Cardiac fibroblast (primary cell): ENCODE measurements around the gene CHST15.

Experiments
- DNase-seq, 2 donors: peaks; one replicate each; pipeline versions ENCODE4 v3.0.0 to v3.0.0-alpha.2; 2010; ENCODE audit warnings: low read depth in 2 of 2
- H3K4me3 ChIP-seq, 2 donors: replicated peaks in 1 of 2; 1 replicate in 1 of 2; 2 replicates in 1 of 2; pipeline ENCODE4 v1.5.1; 2011; ENCODE audit warnings: low read depth in 2 of 2, low read length in 2 of 2, mild to moderate bottlenecking in 2 of 2, moderate library complexity in 1 of 2
- CTCF ChIP-seq: IDR thresholded peaks from one replicate; pipeline ENCODE4 v1.5.1; 2011; ENCODE audit warnings: low read depth, mild to moderate bottlenecking, low read length, inconsistent platforms

Gene CHST15

DNA sequence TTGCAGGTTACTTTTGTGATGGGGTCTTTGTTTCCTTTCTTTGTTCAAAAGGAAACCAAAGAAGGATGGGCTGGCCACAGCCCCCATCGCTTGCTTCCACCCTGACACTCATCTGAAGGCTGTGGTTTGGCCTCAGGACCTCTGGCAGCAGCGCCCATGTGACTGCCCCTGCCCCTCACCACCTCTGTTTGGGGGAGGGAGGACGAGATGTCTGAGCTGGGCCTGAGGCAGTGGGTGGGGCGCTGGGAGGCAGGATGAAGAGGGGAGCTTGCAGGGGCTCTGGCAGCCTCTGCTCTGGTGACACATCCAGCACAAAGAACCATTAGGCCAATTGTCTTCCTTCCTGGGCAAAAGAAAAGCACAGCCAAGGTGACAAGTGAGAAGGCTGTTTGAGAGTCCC is 15.9 kb upstream of the CHST15 start:
- no peak overlapping the region for H3K4me3 ChIP-seq
- TF ChIP-seq CTCF = no peak
- DNase-seq = no peak

- TF ChIP-seq CTCF = no peak
Measured at GRCh38 chr10:124107072-124107471, 13.7 kb upstream of the CHST15 start.

DNA sequence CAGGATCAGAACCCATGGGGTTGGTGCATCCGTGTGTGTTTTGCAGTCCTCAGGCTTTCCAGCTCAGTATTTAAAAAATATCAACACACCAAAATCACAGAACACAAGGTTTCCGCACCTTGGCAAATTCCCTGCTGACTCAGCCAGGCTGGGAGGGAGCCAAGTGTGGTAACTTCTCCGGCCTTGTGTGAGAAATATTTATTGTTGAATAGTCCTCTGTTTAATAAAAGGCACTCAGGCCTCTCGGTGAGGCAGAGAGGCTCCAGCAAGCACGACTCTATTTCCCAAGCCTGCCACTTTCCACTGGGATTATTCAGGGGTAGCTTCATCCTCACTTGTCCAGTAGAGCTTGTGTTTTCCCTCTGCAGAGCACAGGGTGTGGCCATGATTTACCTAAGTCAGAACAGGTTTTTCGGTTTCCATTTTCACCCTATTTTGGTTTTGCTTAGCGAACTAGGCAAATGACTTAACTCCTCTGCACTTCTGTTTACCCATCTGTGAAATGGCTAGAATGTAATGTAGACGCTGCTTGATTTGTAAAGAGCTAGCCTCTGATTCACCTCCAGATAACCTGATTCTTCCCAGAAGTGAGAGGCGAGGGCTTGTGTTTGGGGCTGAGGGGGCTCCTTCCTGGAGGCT is 13.0 kb upstream of the CHST15 start:
- no peak overlapping the region for H3K4me3 ChIP-seq
- no peak for TF ChIP-seq CTCF
- DNase-seq = peak; percentile 63 to 92

More at GRCh38 chr10:124107072-124107471, 13.7 kb upstream of the CHST15 start:
- no peak overlapping the region for H3K4me3 ChIP-seq
- no peak for DNase-seq

- H3K4me3 ChIP-seq = no peak overlapping the region
- no peak for TF ChIP-seq CTCF
- DNase-seq = no peak
Measured at GRCh38 chr10:124105594-124105993, 12.2 kb upstream of the CHST15 start.

DNA sequence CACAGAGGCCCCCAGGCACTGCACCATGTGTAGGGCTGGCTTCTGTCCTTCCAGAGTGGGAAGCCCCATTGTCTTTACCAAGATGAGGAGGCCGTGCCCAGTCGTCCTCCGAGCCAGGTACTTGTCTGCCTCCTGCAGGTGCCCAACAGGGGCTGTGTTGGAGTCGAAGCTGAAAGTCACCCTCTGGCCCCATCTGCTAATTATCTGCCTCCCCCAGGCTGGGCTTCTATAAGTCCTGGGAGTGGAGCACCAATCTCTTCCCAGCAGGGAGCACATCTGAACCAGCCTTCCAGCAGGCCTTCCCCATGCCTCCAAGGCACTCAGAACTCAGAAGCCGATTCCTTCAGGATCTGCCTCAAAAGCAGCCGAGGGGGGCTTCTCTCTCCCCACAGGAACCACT is 11.6 kb upstream of the CHST15 start:
- no peak overlapping the region for H3K4me3 ChIP-seq
- no peak for DNase-seq
- TF ChIP-seq CTCF = no peak

DNA sequence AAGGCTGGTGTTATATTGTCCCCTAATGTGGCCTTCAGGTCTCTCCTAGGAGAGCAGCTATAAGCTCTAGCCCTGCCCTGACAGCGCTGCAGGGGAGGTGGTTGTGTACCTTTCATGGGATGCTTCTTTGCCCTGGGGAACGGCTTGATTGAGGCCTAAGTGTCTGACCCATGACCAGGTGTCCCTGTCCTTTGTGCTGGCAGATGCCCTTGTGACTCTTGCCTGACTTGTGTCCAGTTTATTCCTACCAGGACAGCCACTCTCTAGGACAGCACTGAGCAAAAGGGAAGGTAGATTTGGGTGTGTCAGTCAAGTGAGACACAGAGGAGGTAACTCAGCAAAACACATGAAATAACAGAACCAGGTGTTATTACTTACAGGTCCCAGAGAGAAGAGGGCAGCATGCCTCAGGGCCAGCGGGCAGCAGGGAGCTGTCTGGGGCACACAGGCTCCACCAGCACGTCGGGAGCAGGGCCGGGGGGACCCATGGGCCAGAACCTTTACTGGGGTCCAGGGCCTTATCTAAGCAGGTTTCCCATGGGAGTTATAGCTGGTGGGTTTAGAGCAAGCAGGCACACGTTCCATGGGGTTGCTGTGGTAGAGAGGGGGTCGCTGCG is 10.7 kb upstream of the CHST15 start:
- no peak for TF ChIP-seq CTCF
- DNase-seq = no peak
- H3K4me3 ChIP-seq = no peak overlapping the region
